BLaER1 (cell line): Measurements from ENCODE around the gene USP32.

ENCODE experiments used
- H3K27ac ChIP-seq: shearing (Covaris generic); formaldehyde crosslinking; 2 replicates; pipeline ENCODE4 v1.8.1; 2022
- H3K27me3 ChIP-seq: shearing (Covaris generic); formaldehyde crosslinking; 2 replicates; pipeline ENCODE4 v1.8.1; 2022
- H3K36me3 ChIP-seq: shearing (Covaris generic); formaldehyde crosslinking; 2 replicates; pipeline ENCODE4 v1.8.1; 2022
- H3K4me1 ChIP-seq: shearing (Covaris generic); formaldehyde crosslinking; 2 replicates; pipeline ENCODE4 v1.8.1; 2022
- H3K4me2 ChIP-seq: shearing (Covaris generic); formaldehyde crosslinking; 2 replicates; pipeline ENCODE4 v1.8.1; 2022
- H3K4me3 ChIP-seq: shearing (Covaris generic); formaldehyde crosslinking; 2 replicates; pipeline ENCODE4 v1.8.1; 2022
- H3K9ac ChIP-seq: shearing (Covaris generic); formaldehyde crosslinking; 2 replicates; pipeline ENCODE4 v1.8.1; 2022
- H3K9me3 ChIP-seq: shearing (Covaris generic); formaldehyde crosslinking; 2 replicates; pipeline ENCODE4 v1.8.1; 2022
- H4K20me1 ChIP-seq: shearing (Covaris generic); formaldehyde crosslinking; 2 replicates; pipeline ENCODE4 v1.8.1; 2022
- Cebpa-rat ChIP-seq: shearing (Covaris generic); IDR thresholded peaks from 2 replicates; pipeline ENCODE4 v1.8.1; 2022

The USP32 gene

DNA sequence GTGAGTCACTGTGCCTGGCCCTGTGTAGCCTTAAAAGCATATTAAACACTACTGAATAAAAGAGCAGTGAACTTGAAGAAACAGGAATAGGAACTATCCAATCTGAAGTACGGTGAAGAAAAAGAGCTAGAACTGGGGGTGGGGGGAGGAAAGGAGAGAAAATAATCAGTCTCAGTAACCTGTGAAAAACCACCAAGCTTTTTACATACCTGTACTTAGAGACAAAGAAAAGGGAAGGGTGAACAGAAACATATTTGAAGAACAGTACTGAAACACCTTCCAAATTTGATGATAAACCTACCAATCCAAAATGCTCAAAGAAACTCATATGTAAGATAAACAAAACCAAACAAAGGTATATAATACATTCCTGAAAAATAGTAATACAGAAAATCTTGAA is 77.5 kb downstream of the USP32 start:
- no peak overlapping the region for H3K27ac ChIP-seq
- H3K9ac ChIP-seq: no peak overlapping the region
- no peak overlapping the region for H3K4me3 ChIP-seq
- peaks cover 36% of the 10 kb centered on the region; the same call in 1 of the 2 replicates for H4K20me1 ChIP-seq
- H3K27me3 ChIP-seq: no peaks in the 10 kb centered on the region
- TF ChIP-seq Cebpa-rat: no peak
- no peaks in the 10 kb centered on the region for H3K9me3 ChIP-seq
- H3K36me3 ChIP-seq: 0 out of 2 replicates have a peak, but pooled peaks cover 6% of the 10 kb centered on the region
- no peak overlapping the region for H3K4me2 ChIP-seq
- no peaks in the 10 kb centered on the region for H3K4me1 ChIP-seq

DNA sequence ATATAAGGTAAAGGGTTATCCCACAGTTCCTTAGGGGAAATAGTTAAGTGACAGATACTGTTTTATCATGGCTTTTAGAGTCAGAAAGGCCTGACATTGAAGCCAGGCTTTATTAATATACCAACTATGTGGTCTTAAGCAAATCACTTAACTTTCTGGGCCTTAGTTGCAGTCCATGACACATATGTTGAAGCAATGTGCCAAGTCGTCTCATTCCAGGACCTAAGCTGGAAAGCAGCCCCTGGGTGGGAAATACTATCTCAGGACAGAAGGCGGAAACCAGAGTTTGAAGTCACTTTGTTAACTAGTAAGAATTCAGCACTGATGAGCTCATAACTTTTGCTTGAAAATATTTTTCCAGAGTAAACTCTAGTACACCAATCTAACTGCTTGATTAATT is 80.0 kb downstream of the USP32 start:
- Histone ChIP-seq H4K20me1 (peaks cover 26% of the 10 kb centered on the region; the same call in 1 of the 2 replicates), H3K27me3 (no peaks in the 10 kb centered on the region), H3K27ac (no peak overlapping the region), H3K4me1 (no peaks in the 10 kb centered on the region), H3K4me2 (no peak overlapping the region), H3K36me3 (peaks cover 16% of the 10 kb centered on the region), H3K9ac (no peak overlapping the region), H3K4me3 (no peak overlapping the region), H3K9me3 (no peaks in the 10 kb centered on the region)
- no peak for TF ChIP-seq Cebpa-rat

DNA sequence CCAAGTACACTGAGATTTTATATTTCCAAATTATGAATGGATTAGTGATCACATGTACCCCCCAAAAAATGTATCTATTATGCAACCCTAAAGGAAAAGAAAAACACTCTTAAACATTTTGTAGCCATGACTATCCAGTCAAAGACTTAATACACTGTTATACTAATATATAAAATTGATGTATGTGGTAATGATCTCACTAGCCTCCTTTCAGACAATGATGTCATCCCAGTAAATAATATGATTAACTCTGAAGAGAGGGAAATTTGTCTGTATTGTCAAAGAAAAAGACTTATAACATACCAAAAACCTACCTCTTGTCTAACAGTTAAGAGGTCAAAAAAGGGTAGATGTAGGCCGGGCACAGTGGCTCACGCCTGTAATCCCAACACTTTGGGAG is 80.7 kb downstream of the USP32 start:
- H3K9me3 ChIP-seq: no peaks in the 10 kb centered on the region
- H3K4me1 ChIP-seq: no peaks in the 10 kb centered on the region
- no peaks in the 10 kb centered on the region for H3K27me3 ChIP-seq
- H3K36me3 ChIP-seq: peaks cover 16% of the 10 kb centered on the region
- H4K20me1 ChIP-seq: peaks cover 26% of the 10 kb centered on the region; the same call in 1 of the 2 replicates
- H3K9ac ChIP-seq: no peak overlapping the region
- no peak overlapping the region for H3K4me3 ChIP-seq
- no peak overlapping the region for H3K4me2 ChIP-seq
- H3K27ac ChIP-seq: no peak overlapping the region
- no peak for TF ChIP-seq Cebpa-rat

DNA sequence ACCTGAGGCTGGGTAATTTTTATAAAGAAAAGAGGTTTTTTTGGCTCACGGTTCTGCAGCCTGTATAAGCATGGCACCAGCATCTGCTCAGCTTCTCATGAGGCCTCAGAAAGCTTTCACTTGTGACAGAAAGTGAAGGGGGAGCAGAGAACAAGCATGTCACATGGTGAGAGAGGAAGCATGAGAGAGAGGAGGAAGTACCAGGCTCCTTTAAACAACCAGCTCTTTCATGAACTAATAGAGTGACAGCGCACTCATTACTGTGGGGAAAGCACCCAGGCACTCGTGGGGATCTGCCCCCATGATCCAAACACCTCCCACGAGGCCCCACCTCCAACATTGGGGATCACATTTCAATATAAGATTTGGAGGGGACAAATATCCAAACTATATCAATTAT is 86.8 kb downstream of the USP32 start:
- Histone ChIP-seq H3K27ac (no peak overlapping the region), H3K27me3 (no peaks in the 10 kb centered on the region), H3K36me3 (peaks cover 11% of the 10 kb centered on the region), H3K4me2 (no peak overlapping the region), H3K4me1 (peaks cover 8% of the 10 kb centered on the region; the same call in 1 of the 2 replicates), H3K9me3 (no peaks in the 10 kb centered on the region), H4K20me1 (peaks cover 12% of the 10 kb centered on the region; the same call in 1 of the 2 replicates), H3K9ac (no peak overlapping the region), H3K4me3 (no peak overlapping the region)
- TF ChIP-seq Cebpa-rat: no peak

DNA sequence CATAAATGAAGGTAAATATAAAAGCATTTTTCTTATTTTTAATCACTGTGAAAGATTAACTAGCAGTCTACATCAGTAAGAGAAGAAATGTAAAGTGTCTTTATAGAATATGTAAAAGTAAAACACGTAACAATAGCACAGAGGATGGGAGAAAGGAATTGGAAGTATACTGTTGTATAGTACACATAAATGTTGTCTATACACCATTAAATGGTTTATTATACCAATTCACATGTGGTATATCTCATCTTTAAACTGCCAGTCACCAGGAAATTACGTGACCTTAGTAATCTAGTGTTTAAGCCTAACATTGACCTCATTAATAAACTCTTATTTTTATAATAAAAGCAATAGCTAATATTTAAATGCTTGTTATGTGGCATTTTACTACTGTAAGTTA is 87.4 kb downstream of the USP32 start:
- H3K4me3 ChIP-seq: no peak overlapping the region
- no peaks in the 10 kb centered on the region for H3K9me3 ChIP-seq
- peaks cover 8% of the 10 kb centered on the region; the same call in 1 of the 2 replicates for H3K4me1 ChIP-seq
- peaks cover 12% of the 10 kb centered on the region; the same call in 1 of the 2 replicates for H4K20me1 ChIP-seq
- TF ChIP-seq Cebpa-rat: no peak
- no peak overlapping the region for H3K9ac ChIP-seq
- H3K27ac ChIP-seq: no peak overlapping the region
- H3K36me3 ChIP-seq: peaks cover 11% of the 10 kb centered on the region
- H3K27me3 ChIP-seq: no peaks in the 10 kb centered on the region
- no peak overlapping the region for H3K4me2 ChIP-seq

DNA sequence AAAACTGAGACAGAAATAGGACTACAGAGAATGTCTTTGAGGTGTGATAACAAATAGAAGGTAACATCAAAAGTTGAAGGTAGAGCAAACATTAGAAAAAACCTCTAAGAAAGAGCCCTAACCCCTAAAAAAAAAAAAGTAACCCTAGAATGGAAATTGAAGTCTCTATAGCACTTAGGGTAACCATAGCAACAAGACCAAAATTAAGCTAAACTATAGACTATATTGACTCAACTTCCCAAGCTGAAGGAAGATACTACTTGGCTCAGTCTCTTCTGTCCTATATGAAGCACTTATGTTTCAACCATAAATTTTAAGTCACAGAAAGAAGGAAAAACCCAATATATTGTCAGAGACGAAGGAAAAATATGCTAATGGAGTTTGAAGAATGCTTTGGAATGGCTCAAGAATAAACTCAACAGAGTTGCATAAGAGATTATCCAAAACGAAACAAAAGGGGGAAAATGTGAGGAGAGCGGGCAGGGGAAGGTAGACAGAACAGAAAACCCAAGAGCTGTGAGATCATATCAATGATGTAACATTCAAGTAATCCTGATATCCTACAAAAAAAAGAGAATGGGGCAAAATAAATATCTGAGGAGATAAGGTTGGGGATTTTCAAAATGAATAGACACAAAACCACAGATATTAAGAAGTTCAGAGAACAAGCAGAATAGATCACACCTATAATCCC is 88.4 kb downstream of the USP32 start:
- Histone ChIP-seq H3K27me3 (no peaks in the 10 kb centered on the region), H3K4me3 (no peak overlapping the region), H3K36me3 (peaks cover 11% of the 10 kb centered on the region), H3K4me1 (peaks cover 8% of the 10 kb centered on the region; the same call in 1 of the 2 replicates), H3K9me3 (no peaks in the 10 kb centered on the region), H3K27ac (no peak overlapping the region), H3K4me2 (no peak overlapping the region), H3K9ac (no peak overlapping the region), H4K20me1 (peaks cover 12% of the 10 kb centered on the region; the same call in 1 of the 2 replicates)
- no peak for TF ChIP-seq Cebpa-rat

DNA sequence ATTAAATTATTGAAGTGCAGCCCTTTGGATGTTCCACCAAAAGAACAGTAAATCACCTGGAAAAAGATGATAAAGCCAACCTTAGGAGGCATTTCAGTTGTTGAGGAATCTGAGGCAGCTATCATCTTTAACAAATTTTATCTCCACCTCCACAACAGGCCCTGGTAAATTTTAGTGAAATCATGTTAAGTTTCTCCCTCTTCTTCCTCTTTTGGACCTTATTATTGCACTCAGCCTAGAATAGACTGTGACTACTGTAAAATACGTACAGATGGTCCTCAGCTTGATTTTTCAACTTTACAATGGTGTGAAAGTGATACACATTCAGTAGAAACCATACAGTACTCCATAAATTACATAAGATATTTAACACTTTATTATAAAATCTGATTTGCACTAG is 90.3 kb downstream of the USP32 start:
- no peak overlapping the region for H3K4me3 ChIP-seq
- no peak overlapping the region for H3K9ac ChIP-seq
- H3K4me2 ChIP-seq: no peak overlapping the region
- no peak overlapping the region for H3K27ac ChIP-seq
- peaks cover 8% of the 10 kb centered on the region; the same call in 1 of the 2 replicates for H3K4me1 ChIP-seq
- H3K9me3 ChIP-seq: no peaks in the 10 kb centered on the region
- H4K20me1 ChIP-seq: no peaks in the 10 kb centered on the region; the same call in 1 of the 2 replicates
- no peaks in the 10 kb centered on the region for H3K27me3 ChIP-seq
- H3K36me3 ChIP-seq: no peaks in the 10 kb centered on the region; the same call in 1 of the 2 replicates
- TF ChIP-seq Cebpa-rat: no peak

DNA sequence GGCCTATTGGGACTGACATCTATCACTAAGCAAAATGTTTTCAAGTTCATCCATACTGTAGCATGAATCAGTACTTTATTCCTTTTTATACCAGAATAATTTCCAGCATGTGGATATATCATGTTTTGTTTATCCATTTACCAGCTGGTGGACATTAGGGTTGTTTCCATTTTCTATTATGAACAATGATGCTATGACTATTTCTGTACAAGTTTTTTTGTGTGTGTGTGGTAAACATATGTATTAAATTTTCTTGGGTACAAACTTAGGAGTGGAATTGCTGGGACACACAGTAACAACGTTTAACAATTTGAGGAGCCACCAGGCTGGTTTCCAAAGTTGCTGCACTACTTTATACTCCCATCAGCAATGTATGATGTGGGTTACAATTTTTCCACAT is 91.0 kb downstream of the USP32 start:
- H3K4me1 ChIP-seq: peaks cover 8% of the 10 kb centered on the region; the same call in 1 of the 2 replicates
- H3K9me3 ChIP-seq: no peaks in the 10 kb centered on the region
- H3K27me3 ChIP-seq: no peaks in the 10 kb centered on the region
- H3K9ac ChIP-seq: no peak overlapping the region
- H3K36me3 ChIP-seq: no peaks in the 10 kb centered on the region; the same call in 1 of the 2 replicates
- no peaks in the 10 kb centered on the region; the same call in 1 of the 2 replicates for H4K20me1 ChIP-seq
- H3K4me3 ChIP-seq: no peak overlapping the region
- H3K4me2 ChIP-seq: no peak overlapping the region
- no peak overlapping the region for H3K27ac ChIP-seq
- no peak for TF ChIP-seq Cebpa-rat

DNA sequence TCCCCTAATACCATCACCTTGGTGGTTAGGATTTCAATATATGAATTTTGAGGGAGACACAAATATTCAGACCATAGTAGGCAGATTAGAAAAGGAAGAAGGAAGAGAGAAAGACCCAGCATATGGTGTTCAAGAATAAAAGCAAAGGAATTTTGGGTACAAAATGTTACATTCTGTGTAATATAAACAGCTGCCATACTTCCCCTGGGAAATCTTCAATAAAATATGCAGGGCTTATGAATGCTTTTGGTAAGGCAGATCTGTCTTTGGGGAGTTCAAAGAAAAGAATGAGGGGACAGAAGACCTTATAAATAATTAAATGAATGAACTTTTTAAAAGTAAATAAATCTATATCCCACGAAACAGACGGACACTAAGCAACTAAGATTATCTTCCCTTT is 91.9 kb downstream of the USP32 start:
- H3K4me1 ChIP-seq: peaks cover 2% of the 10 kb centered on the region; the same call in 1 of the 2 replicates
- H3K9me3 ChIP-seq: no peaks in the 10 kb centered on the region
- no peak overlapping the region for H3K9ac ChIP-seq
- no peak overlapping the region for H3K4me2 ChIP-seq
- H3K36me3 ChIP-seq: no peaks in the 10 kb centered on the region; the same call in 1 of the 2 replicates
- TF ChIP-seq Cebpa-rat: no peak
- H3K4me3 ChIP-seq: no peak overlapping the region
- no peak overlapping the region for H3K27ac ChIP-seq
- H4K20me1 ChIP-seq: no peaks in the 10 kb centered on the region; the same call in 1 of the 2 replicates
- H3K27me3 ChIP-seq: no peaks in the 10 kb centered on the region

DNA sequence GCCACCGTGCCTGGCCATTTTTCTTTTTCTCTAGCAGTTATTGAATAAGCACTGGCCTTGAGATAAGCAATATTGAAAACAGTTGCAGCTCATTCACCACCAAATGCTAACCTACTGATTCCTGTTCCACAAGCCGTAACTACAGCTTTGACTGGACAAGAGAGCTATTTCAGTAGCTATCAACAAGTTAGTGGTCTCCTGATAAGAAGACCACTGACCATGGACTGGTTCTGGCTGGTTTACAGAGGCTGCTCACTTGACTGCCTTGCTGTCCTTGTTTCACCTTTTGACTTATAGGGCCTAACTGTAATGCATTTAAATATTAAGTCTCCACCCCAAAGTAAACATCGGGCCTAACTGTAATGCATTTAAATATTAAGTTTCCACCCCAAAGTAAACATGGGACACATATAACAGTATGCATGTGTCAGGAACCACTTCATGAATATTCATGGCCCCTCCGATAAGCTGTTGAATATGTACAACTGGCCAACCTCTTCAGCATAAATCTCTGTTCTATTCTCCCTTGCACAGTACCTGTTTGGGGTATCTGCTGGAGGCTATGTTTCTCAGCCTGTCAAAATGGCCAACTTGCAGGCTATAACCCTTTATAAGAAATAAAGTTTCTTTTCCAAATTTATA is 94.1 kb downstream of the USP32 start:
- no peak overlapping the region for H3K4me2 ChIP-seq
- H4K20me1 ChIP-seq: no peaks in the 10 kb centered on the region; the same call in 1 of the 2 replicates
- no peaks in the 10 kb centered on the region for H3K27me3 ChIP-seq
- no peak overlapping the region for H3K4me3 ChIP-seq
- H3K27ac ChIP-seq: no peak overlapping the region
- TF ChIP-seq Cebpa-rat: no peak
- no peaks in the 10 kb centered on the region for H3K4me1 ChIP-seq
- H3K9me3 ChIP-seq: no peaks in the 10 kb centered on the region
- H3K9ac ChIP-seq: no peak overlapping the region
- H3K36me3 ChIP-seq: peaks cover 8% of the 10 kb centered on the region
